Lung (tissue), 12 donors: ENCODE measurements around the gene TFCP2L1. TPM values are rescaled to one million over a fixed set of nuclear protein-coding genes. Genes with fewer than 3 reads are reported as not detected.

Experiments used
- ATAC-seq: fragments of 200-7000 bp; cut with Tn5 transposase; one replicate; pipeline ENCODE4 v1.9.1; 2020; ENCODE audit warnings: moderate number of reproducible peaks; ENCODE audit not compliant: insufficient read depth, low FRiP score
- DNase-seq, 3 donors: peaks; one replicate each; pipeline ENCODE4 v3.0.0-alpha.2; 2013 to 2017
- H3K27ac ChIP-seq, 2 donors: one replicate each; pipeline ENCODE4 v1.5.1; 2013; ENCODE audit warnings: mild to moderate bottlenecking in 2 of 2, moderate library complexity in 2 of 2, control low read depth in 1 of 2, inconsistent platforms in 1 of 2, low read depth in 1 of 2, low read length in 1 of 2
- H3K27me3 ChIP-seq, 3 donors: one replicate each; pipeline ENCODE4 v1.5.1; 2013; ENCODE audit warnings: low read length in 2 of 3; ENCODE audit not compliant: control insufficient read depth in 3 of 3, insufficient read depth in 3 of 3
- H3K36me3 ChIP-seq, 4 donors: one replicate each; pipeline ENCODE4 v1.5.1; 2013; ENCODE audit warnings: low read length in 4 of 4, mild to moderate bottlenecking in 1 of 4, moderate library complexity in 1 of 4; ENCODE audit not compliant: control insufficient read depth in 4 of 4, insufficient read depth in 4 of 4
- H3K4me1 ChIP-seq, 5 donors: one replicate each; pipeline ENCODE4 v1.5.1; 2013; ENCODE audit warnings: low read length in 5 of 5, mild to moderate bottlenecking in 2 of 5, moderate library complexity in 1 of 5; ENCODE audit not compliant: control insufficient read depth in 5 of 5, insufficient read depth in 5 of 5
- H3K4me3 ChIP-seq: one replicate; pipeline ENCODE4 v1.5.1; 2013; ENCODE audit warnings: mild to moderate bottlenecking, control low read depth, moderate library complexity
- H3K9ac ChIP-seq, 2 donors: one replicate each; pipeline ENCODE4 v1.5.1; 2013; ENCODE audit warnings: low read length in 2 of 2, control low read depth in 1 of 2; ENCODE audit not compliant: insufficient read depth in 1 of 2
- H3K9me3 ChIP-seq, 4 donors: one replicate each; pipeline ENCODE4 v1.5.1; 2013; ENCODE audit warnings: low read length in 3 of 4, mild to moderate bottlenecking in 1 of 4, moderate library complexity in 1 of 4; ENCODE audit not compliant: control insufficient read depth in 4 of 4, insufficient read depth in 3 of 4
- WGBS, 2 donors: extraction: QIAGEN DNeasy Blood & Tissue Kit; methylation state at CpG; one replicate each; pipeline ENCODE4 v1.1.7; 2013; 5-methylcytosine and 5-hydroxymethylcytosine counted together
- polyA plus RNA-seq, 2 donors: library from polyadenylated mRNA; stranded (reverse); fragments of 200-250 nt; gene quantifications; one replicate each; pipeline ENCODE4 v1.2.1, GENCODE V29; 2013
- total RNA-seq, 2 donors: library from RNA; depleted of rRNA in 1 of 2; stranded (reverse); fragments of >200 nt in 1 of 2; gene quantifications; one replicate each; pipeline ENCODE4 v1.2.1, GENCODE V29; 2014 to 2021
- TF ChIP-seq, protein P1 (sequence below): IDR thresholded peaks from 2 replicates; pipeline ENCODE4 v1.5.1; 2012; ENCODE audit warnings: mild to moderate bottlenecking; ENCODE audit errors: control extremely low read depth, extremely low read depth
- donor health status: control.
- donor health status: control.
- donor health status: Bipolar disorder and iron deficiency.
- donor health status: healthy.
- donor health status: DM: yes; HTN: yes; CAD: no.

The TFCP2L1 gene
- total and polyA plus RNA-seq, 4 donors = 2.8 to 36.1 (median 6.7) TPM

DNA sequence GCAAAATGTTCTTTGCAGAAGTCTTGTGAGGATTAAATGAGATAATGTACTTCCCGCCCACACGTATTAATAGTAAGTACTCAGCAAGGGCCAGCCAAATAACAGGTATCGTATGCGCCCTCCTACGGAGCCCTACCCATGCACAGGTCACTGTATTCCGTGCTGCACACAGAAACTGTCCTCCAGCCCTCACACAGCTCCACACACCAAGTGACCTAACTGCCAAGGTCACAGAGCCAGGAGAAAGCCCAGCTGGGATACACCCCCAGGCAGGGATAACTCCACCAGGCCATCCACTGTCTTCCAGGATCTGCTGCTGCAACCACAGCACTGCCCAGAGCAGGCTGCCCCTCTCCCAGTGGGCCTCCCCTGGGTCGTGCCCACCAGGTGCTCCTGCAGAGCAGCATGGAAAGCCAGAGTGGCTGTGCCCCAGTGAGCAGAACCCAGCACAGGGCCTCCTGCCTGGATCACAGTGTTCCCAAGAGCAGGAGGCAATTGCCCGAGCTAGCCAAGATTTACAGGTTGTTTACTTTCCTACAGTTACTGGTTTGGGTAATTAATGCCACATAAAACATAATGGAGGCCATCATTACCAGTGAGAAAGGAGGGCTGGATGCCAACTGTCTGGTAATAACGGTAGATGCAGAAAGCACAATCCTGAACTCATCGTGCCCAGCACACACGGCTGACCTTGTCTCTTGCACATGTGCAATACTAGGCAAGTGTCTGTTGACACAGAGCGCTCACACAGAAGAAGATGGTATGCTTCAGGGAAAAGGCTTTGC is 24.4 kb downstream of the TFCP2L1 start:
- H3K27me3 ChIP-seq = no peaks in the 10 kb centered on the region
- no peaks in the 10 kb centered on the region for H3K36me3 ChIP-seq
- ATAC-seq (no peak), DNase-seq (no peak)
- no peak overlapping the region for H3K27ac ChIP-seq
- peaks cover 0 to 3% (median 0%) of the 10 kb centered on the region in 4 donors for H3K9me3 ChIP-seq
- TF ChIP-seq, protein P1, sequence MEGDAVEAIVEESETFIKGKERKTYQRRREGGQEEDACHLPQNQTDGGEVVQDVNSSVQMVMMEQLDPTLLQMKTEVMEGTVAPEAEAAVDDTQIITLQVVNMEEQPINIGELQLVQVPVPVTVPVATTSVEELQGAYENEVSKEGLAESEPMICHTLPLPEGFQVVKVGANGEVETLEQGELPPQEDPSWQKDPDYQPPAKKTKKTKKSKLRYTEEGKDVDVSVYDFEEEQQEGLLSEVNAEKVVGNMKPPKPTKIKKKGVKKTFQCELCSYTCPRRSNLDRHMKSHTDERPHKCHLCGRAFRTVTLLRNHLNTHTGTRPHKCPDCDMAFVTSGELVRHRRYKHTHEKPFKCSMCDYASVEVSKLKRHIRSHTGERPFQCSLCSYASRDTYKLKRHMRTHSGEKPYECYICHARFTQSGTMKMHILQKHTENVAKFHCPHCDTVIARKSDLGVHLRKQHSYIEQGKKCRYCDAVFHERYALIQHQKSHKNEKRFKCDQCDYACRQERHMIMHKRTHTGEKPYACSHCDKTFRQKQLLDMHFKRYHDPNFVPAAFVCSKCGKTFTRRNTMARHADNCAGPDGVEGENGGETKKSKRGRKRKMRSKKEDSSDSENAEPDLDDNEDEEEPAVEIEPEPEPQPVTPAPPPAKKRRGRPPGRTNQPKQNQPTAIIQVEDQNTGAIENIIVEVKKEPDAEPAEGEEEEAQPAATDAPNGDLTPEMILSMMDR = no peak
- H3K4me3 ChIP-seq = no peak overlapping the region
- H3K9ac ChIP-seq = no peak overlapping the region
- H3K4me1 ChIP-seq = peaks cover 0 to 3% (median 0%) of the 10 kb centered on the region in 5 donors
- 85 to 87% methylated on average over 12 of the region's 12 CpGs for WGBS, 2 donors

DNA sequence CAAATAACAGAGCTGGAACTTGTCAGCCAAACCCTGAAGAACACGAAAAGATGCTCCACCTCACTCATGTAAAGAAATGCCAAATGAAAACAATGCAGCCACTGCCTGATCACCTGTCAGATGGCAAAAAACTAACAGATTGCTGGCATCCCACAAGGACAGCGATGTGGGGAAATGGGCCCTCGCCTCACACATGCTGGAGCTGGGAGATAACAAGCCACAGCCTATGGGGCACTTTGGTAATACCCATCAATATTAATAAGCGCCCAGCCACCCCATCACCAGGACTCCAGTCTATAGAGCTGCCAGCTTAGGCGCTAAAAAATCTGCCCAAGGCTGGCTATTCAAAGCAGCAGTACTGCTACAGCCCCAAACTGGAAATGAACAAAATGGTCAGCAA is 27.0 kb downstream of the TFCP2L1 start:
- TF ChIP-seq, protein P1 = no peak
- DNase-seq = no peak
- peaks cover 0 to 3% (median 0%) of the 10 kb centered on the region in 4 donors for H3K9me3 ChIP-seq
- H3K4me1 ChIP-seq = peaks cover 0 to 3% (median 0%) of the 10 kb centered on the region in 5 donors
- H3K27me3 ChIP-seq = no peaks in the 10 kb centered on the region
- ATAC-seq = no peak
- H3K27ac ChIP-seq = no peak overlapping the region
- no peak overlapping the region for H3K4me3 ChIP-seq
- no peak overlapping the region for H3K9ac ChIP-seq
- 62 to 79% methylated on average over 5 of the region's 5 CpGs for WGBS, 2 donors
- no peaks in the 10 kb centered on the region for H3K36me3 ChIP-seq

DNA sequence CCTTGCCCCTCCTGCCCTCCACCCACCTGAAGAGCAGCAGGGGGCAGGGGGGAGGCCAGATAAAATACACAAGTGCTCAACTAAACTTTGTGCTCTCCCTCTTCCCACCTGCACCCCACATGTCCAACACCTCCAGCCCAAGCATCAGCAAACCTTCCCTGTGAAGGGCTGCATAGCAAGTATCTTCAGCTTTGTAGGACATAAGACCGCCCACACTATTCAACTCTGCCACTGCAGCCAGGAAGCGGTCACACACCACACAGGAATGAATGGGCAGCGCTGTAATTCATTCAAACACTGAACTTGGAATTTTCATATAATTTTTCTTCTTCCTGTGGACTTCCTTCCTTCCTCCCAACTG is 27.5 kb downstream of the TFCP2L1 start:
- Histone ChIP-seq H3K4me3 (no peak overlapping the region), H3K27me3 (no peaks in the 10 kb centered on the region), H3K27ac (no peak overlapping the region), H3K9me3 (peaks cover 0 to 3% (median 0%) of the 10 kb centered on the region in 4 donors), H3K9ac (no peak overlapping the region), H3K36me3 (no peaks in the 10 kb centered on the region), H3K4me1 (peaks cover 0 to 3% (median 0%) of the 10 kb centered on the region in 5 donors)
- DNase-seq = no peak
- ATAC-seq = no peak
- WGBS, 2 donors = 32 to 49% methylated on average over 3 of the region's 3 CpGs
- TF ChIP-seq, protein P1 = no peak
